ENCODE results near the gene ELOVL7. TPM values are rescaled to one million over a fixed set of nuclear protein-coding genes. Genes with fewer than 3 reads are reported as not detected.

Gene ELOVL7
- total and polyA plus RNA-seq, 2 donors (not counting 1 experiment from before 2014, with no cell fraction given) = 0.21 to 0.54 TPM

GRCh38 chr5:60805463-60805862, 38.6 kb downstream of the ELOVL7 start:
- H3K9me3 ChIP-seq (ENCODE audit: control extremely low read depth in 1 of 3, control insufficient read depth in 2 of 3, insufficient read depth in 1 of 3, low read length in 2 of 3) = peaks cover 0 to 3% (median 0%) of the 10 kb centered on the region in 3 donors
- CTCF ChIA-PET = no interaction called here
- intact Hi-C loops (cut with micrococcal nuclease) = no loop called here

DNA sequence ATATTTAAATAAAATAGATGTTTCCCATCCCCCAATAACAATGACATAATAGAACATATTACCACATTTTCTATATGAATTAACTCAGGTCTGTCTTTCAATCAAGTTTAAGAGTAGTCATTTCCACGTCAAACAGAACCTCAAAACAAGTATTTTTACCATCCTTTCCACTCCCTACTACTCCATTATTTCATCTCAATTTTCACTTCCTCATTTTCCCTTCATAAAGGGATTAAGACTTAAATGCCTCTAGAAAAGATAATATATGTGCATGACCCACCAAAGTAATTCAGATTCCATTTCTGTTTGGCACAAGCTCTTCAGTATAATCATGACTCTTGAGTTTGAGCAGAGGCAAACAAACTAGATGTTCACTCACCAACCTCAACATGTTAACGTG, 40.4 kb downstream of the ELOVL7 start:
- intact Hi-C loops (cut with micrococcal nuclease) = no loop called here
- Histone ChIP-seq H3K4me3 (ENCODE audit: control extremely low read depth in 1 of 5, extremely low read depth in 1 of 5, insufficient read depth in 1 of 5, low read depth in 2 of 5, low read length in 4 of 5) (no peak overlapping the region), H3K79me2 (ENCODE audit: control insufficient read depth, insufficient read depth, low read length) (no peaks in the 10 kb centered on the region), H3K4me1 (ENCODE audit: control insufficient read depth in 2 of 2, insufficient read depth in 2 of 2, low read length in 2 of 2) (no peaks in the 10 kb centered on the region), H3K36me3 (replicated peaks in 1 of 2; ENCODE audit: control extremely low read depth in 1 of 2, control insufficient read depth in 1 of 2, extremely low read depth in 1 of 2, insufficient read depth in 2 of 2, low read length in 1 of 2) (no peaks in the 10 kb centered on the region), H3K9ac (ENCODE audit: low read length) (no peak overlapping the region), H3K27ac (ENCODE audit: low read length in 2 of 2) (no peak overlapping the region), H3K9me3 (ENCODE audit: control extremely low read depth in 1 of 3, control insufficient read depth in 2 of 3, insufficient read depth in 1 of 3, low read length in 2 of 3) (peaks cover 0 to 3% (median 0%) of the 10 kb centered on the region in 3 donors), H3K4me2 (replicated peaks; ENCODE audit: low read depth, low read length, poor library complexity, severe bottlenecking) (no peak overlapping the region), H4K20me1 (ENCODE audit: control insufficient read depth, insufficient read depth, low read length, poor library complexity, severe bottlenecking) (no peaks in the 10 kb centered on the region), H3K27me3 (replicated peaks in 1 of 4; ENCODE audit: control extremely low read depth in 1 of 4, control insufficient read depth in 3 of 4, insufficient read depth in 4 of 4, low read length in 3 of 4) (no peaks in the 10 kb centered on the region), H2AFZ (ENCODE audit: insufficient read depth, low read depth, low read length, poor library complexity, severe bottlenecking) (no peak overlapping the region)
- ATAC-seq (ENCODE audit: low read depth) (no peak), DNase-seq (no peak)
- Mint-ChIP-seq H3K9me3 (ENCODE audit: insufficient read depth) (no peaks in the 10 kb centered on the region), H3K27ac (no peak overlapping the region), H3K27me3 (no peaks in the 10 kb centered on the region), H3K4me3 (no peak overlapping the region), H3K4me1 (no peaks in the 10 kb centered on the region)
- CTCF ChIA-PET = no interaction called here
- 100% methylated on average over 1 of the region's 2 CpGs for WGBS (ENCODE audit: insufficient coverage)
- POLR2A ChIA-PET = no interaction called here
- TF ChIP-seq, protein P1, sequence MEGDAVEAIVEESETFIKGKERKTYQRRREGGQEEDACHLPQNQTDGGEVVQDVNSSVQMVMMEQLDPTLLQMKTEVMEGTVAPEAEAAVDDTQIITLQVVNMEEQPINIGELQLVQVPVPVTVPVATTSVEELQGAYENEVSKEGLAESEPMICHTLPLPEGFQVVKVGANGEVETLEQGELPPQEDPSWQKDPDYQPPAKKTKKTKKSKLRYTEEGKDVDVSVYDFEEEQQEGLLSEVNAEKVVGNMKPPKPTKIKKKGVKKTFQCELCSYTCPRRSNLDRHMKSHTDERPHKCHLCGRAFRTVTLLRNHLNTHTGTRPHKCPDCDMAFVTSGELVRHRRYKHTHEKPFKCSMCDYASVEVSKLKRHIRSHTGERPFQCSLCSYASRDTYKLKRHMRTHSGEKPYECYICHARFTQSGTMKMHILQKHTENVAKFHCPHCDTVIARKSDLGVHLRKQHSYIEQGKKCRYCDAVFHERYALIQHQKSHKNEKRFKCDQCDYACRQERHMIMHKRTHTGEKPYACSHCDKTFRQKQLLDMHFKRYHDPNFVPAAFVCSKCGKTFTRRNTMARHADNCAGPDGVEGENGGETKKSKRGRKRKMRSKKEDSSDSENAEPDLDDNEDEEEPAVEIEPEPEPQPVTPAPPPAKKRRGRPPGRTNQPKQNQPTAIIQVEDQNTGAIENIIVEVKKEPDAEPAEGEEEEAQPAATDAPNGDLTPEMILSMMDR (IDR thresholded peaks at IDR 0.05) = no peak
- no peak for TF ChIP-seq EZH2 (IDR thresholded peaks at IDR 0.05; ENCODE audit: borderline replicate concordance, insufficient read depth, low read depth, low read length, poor library complexity, severe bottlenecking)

More at GRCh38 chr5:60805463-60805862, 38.6 kb downstream of the ELOVL7 start:
- no peak overlapping the region for H3K27ac Mint-ChIP-seq
- Histone ChIP-seq H3K9ac (ENCODE audit: low read length) (no peak overlapping the region), H3K27me3 (replicated peaks in 1 of 4; ENCODE audit: control extremely low read depth in 1 of 4, control insufficient read depth in 3 of 4, insufficient read depth in 4 of 4, low read length in 3 of 4) (no peaks in the 10 kb centered on the region), H3K27ac (ENCODE audit: low read length in 2 of 2) (no peak overlapping the region), H3K4me3 (ENCODE audit: control extremely low read depth in 1 of 5, extremely low read depth in 1 of 5, insufficient read depth in 1 of 5, low read depth in 2 of 5, low read length in 4 of 5) (no peak overlapping the region), H3K36me3 (replicated peaks in 1 of 2; ENCODE audit: control extremely low read depth in 1 of 2, control insufficient read depth in 1 of 2, extremely low read depth in 1 of 2, insufficient read depth in 2 of 2, low read length in 1 of 2) (no peaks in the 10 kb centered on the region), H3K79me2 (ENCODE audit: control insufficient read depth, insufficient read depth, low read length) (no peaks in the 10 kb centered on the region), H4K20me1 (ENCODE audit: control insufficient read depth, insufficient read depth, low read length, poor library complexity, severe bottlenecking) (no peaks in the 10 kb centered on the region), H3K4me2 (replicated peaks; ENCODE audit: low read depth, low read length, poor library complexity, severe bottlenecking) (no peak overlapping the region), H2AFZ (ENCODE audit: insufficient read depth, low read depth, low read length, poor library complexity, severe bottlenecking) (no peak overlapping the region), H3K4me1 (ENCODE audit: control insufficient read depth in 2 of 2, insufficient read depth in 2 of 2, low read length in 2 of 2) (no peaks in the 10 kb centered on the region)
- H3K4me3 Mint-ChIP-seq = no peak overlapping the region
- DNase-seq (no peak), ATAC-seq (ENCODE audit: low read depth) (no peak)
- no peaks in the 10 kb centered on the region for H3K4me1 Mint-ChIP-seq
- TF ChIP-seq EZH2 (IDR thresholded peaks at IDR 0.05; ENCODE audit: borderline replicate concordance, insufficient read depth, low read depth, low read length, poor library complexity, severe bottlenecking) = no peak
- TF ChIP-seq, protein P1 (IDR thresholded peaks at IDR 0.05) = no peak
- POLR2A ChIA-PET = no interaction called here
- no peaks in the 10 kb centered on the region for H3K27me3 Mint-ChIP-seq
- no peaks in the 10 kb centered on the region for H3K9me3 Mint-ChIP-seq (ENCODE audit: insufficient read depth)
